AG08396 (cell line): ENCODE data around the gene ASTN1.
A peak's percentile ranks its signal among the peaks of the same experiment; 100 is the strongest.

Source experiments
- DNase-seq: peaks from one replicate; pipeline ENCODE4 v3.0.0; 2012; ENCODE audit warnings: low spot score, mixed read lengths

Gene ASTN1

GRCh38 chr1:177164380-177165068 lies at the start of gene ASTN1:
Gene ASTN1 (minus strand): TSS chr1:177164712. CDS start chr1:177164676, 36 bp downstream.
- DNase-seq, result peak; percentile 24

DNA sequence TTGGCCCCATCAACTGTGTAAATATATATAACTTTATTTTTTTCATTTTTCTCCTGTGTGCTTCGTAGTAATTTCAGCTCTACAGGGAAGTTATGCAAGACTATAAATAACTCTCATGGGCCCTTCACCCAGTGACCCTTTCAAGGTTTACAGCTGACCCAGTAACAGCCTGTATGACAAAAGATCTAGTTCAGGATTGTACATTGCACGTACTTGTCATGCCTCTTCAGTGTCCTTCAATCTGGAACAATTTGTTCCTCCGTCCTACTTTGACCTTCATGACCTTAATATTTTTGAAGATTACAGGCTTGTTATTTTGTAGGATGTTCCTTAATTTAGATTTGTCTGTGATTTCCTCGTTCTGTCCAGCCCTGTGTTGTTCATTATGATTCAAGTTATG lies 46.7 kb upstream of the ASTN1 start:
- no peak for DNase-seq

- no peak for DNase-seq
These were observed 45.6 kb upstream of the ASTN1 start for GRCh38 chr1:177210071-177210470.

DNA sequence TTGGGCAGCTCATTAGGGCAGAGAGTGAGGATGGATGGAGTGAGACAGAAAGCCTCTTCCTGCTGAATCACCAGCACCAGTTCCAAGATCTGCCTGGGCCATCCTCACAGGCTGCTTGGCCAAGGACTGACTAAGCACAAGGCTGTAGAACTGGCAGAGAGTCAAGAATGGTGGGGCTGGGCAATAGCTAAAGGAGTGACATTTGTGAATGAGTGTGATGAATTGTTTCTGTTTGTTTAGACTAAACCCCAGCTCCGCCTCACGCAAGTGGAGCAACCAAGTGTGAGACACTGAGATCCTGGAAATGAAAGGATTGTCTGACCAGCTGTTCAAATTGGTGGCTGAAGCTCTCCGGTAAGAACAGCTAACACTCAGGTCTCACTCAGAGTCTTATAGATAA lies 44.8 kb upstream of the ASTN1 start:
- DNase-seq, result peak; percentile 90

DNA sequence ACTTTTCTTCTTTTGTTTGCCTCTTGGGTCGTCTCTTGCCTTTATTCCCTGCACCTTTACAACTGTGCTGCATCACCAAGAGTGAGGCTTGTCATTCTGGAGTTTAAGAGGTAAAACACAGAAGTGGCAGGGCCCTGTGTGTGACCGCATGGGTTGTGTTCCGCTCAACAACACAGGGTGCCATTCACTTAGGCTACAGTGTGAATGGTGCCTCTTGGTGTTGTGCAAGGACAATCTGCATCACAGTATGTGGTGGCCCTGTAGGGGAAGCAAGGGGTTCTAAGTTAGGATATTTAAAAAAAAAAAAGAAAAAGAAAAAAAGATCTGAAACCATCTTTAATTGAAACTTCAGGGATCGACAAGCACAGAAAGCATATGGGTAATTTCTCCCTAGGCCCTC lies 44.4 kb upstream of the ASTN1 start:
- DNase-seq, result no peak

- DNase-seq, result no peak
These were observed 42.4 kb upstream of the ASTN1 start for GRCh38 chr1:177206831-177207355.

DNA sequence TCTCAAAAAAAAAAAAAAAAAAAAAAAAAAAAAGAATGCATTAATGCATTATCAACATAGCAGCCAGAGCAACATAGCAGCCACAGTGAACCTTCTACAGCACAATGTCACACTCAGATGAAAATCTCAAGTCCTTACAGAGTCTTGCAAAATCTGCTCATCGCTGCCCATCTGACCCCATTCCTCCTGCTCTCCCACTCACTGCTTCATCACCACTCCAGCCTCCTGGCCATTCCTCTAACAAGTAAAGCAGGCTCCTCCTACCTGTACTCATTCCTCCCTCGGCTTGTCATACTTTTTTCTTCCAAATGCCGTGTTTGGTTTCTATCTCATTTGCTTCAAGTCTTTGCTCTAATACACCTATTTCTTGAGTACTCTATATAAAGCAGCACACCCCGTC lies 35.8 kb upstream of the ASTN1 start:
- DNase-seq, result no peak

GRCh38 chr1:177198243-177198642 lies 33.7 kb upstream of the ASTN1 start:
- no peak for DNase-seq

DNA sequence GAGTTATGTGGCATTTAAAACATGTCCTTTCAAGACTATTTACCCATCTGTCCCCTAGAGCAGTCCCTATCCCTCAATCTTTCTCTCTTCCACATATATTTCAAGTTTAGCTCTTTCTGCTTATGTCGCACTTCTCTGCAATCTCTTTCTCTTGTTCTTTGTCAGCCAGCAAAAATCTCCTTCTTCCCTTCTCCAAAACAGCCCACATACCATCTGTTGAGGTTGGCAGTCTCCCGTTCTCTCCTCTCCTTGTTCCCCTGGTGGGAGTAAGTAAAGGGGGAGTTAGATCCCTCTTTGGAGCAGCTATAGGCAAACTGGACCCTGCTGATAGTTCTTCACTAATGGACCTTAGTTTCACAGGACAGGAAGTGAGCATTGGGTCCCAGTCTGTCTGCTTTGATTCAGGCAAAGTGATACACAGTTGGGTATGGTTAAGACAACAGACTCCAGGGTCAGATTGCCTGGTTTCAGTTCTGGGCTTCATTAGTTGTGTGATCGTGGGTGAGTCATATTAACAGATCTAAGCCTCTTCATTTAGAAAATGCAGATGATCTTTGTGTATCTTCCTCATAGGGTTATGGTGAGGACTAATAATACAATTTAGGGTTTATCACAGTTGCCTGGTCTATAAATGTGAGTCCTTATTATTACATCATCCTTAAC lies 25.9 kb upstream of the ASTN1 start:
- DNase-seq, result no peak

DNA sequence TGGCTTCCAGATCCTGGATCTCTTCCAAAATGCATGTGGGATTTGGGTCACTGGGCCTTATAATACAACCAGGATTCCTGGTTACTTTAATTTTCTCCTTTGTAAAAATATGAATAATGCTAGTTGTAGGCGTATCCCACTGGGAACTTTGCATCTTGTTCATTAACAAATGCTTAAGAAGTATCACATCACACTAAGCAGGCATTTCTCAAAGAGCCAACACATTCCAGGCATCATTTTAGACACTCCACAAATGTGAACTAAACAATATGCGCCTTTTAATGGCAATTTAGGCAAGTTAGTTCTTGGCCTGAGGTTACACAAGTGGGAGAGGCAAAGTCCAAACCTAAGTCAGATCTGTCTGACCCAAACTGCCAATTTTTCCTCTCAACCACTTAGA lies 22.1 kb upstream of the ASTN1 start:
- DNase-seq, result no peak

- DNase-seq, result no peak
These were observed 20.7 kb upstream of the ASTN1 start for GRCh38 chr1:177185209-177185608.

DNA sequence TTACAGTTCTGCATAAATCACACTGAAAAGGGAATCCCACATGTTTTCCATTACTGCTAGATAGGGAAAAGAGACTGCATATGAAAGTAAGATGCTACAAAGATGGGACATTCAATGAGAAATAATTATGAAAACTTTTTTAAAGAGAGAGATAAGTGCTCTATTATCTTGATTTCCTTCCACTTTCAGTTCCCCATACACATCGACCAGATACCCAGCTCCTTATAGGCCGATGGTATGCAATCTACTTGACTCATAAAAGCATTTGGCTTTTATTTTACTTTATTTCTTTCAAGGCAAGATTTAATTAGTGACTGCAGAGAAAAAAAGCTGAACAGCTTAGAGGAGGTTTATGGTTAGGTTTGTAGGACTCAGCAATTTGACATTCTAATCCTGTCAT lies 19.3 kb upstream of the ASTN1 start:
- no peak for DNase-seq

DNA sequence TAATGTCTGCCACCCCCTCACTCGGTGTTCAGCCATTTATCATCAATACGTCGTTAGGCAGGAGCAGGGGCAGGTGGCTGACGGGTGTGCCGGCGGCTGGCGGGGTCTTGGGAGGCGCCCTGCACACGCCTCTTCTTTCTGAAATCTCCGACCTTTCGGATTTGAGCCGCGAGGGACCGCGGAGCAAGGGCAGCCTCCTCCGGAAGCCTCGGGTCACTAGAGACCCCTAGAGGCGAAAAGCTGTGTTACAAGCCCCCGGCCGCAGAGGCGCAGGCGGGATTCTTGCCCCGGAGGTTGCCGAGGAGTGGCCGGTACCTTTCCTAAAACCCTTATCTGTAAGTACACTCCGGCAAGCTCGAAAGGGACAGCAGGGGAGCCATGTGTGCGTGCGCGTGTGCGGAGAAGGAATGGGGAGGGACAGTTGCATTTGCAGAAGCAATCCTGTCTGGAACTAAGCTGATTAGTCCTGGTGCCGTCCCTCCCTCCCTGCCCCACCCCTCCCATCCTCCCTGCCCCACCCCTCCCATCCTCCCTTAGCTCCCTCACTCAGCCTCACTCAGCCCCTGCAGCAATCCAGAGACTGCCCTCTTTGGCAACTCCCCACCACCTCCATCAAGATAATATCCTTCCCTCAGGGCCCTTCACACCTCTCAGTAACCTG lies 17.2 kb upstream of the ASTN1 start:
- DNase-seq, result peak; percentile 81

- no peak for DNase-seq
These were observed 16.7 kb upstream of the ASTN1 start for GRCh38 chr1:177181280-177181630.

- no peak for DNase-seq
These were observed 10.6 kb upstream of the ASTN1 start for GRCh38 chr1:177174921-177175634.

DNA sequence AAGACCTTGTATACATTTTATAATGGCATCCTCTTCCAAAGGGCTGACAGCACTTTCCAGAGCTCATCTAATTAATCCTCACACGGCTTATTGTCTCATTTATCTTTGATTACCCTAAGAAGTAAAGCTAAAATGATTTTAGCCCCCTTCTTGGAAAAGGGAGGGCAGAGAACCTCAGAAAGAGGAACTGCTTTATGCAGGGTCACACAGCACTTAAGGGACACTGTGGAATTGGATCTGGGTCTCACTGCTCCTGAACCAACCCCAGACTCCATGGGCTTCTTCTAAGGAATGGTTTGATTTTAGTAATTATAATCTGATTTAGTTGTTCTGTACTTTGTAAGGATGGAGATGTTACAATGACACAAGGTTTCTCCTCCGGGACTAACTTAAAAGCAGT lies 9.5 kb upstream of the ASTN1 start:
- DNase-seq, result no peak

- no peak for DNase-seq
These were observed 8.4 kb upstream of the ASTN1 start for GRCh38 chr1:177172866-177173265.

GRCh38 chr1:177172272-177172671 lies 7.8 kb upstream of the ASTN1 start:
- DNase-seq, result no peak

DNA sequence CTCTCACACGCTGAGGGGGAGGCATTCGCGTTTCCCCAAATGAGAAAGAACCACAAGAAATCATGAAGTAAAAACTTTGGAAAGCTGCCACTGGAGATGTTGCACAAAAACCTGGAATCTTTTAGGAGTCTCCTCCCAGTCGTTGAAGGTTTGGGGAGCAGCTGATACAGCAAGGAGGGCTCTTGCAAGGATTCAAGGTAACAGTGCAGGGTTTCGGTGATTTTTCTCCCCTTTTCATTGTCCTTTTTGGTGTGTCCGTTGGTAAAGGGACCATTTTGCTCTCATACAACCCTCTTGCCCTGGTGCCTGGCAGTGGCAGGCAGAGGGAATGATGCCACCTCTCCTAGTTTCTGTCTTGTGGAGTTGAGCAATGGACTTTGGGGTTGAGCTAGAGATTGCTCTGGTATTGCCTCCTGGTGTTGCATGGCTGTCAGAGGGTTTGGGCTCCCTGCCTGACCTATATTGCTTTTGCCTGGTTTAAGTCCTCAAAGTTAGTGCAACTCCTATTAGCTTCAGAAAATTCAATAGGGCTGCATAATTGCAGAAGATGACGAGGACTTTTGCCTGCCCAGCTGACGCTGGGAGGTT lies 7.1 kb upstream of the ASTN1 start:
- no peak for DNase-seq

- DNase-seq, result peak; percentile 71
These were observed 6.4 kb upstream of the ASTN1 start, which contains the start of gene BRINP2 for GRCh38 chr1:177170756-177171535. Gene BRINP2 (plus strand): TSS chr1:177170958. CDS start chr1:177229877, 58,919 bp downstream.

- DNase-seq, result no peak
These were observed 542 bp upstream of the ASTN1 start for GRCh38 chr1:177165069-177165439.
